Osteocyte (in vitro differentiated cells): ENCODE data around the gene PHLDB2. TPM values are rescaled to one million over a fixed set of nuclear protein-coding genes. Genes with fewer than 3 reads are reported as not detected.

ENCODE experiments used
- DNase-seq: peaks from one replicate; pipeline ENCODE4 v3.0.0; 2021; ENCODE audit warnings: mixed read lengths; ENCODE audit not compliant: unreplicated experiment; ENCODE audit errors: extremely low spot score
- H3K27ac Mint-ChIP-seq: one replicate; pipeline ENCODE4 v1.8.0; 2021; ENCODE audit warnings: mild to moderate bottlenecking, mixed read lengths; ENCODE audit not compliant: unreplicated experiment
- H3K27me3 Mint-ChIP-seq: one replicate; pipeline ENCODE4 v1.8.0; 2021; ENCODE audit warnings: mixed read lengths; ENCODE audit not compliant: unreplicated experiment
- H3K36me3 Mint-ChIP-seq: one replicate; pipeline ENCODE4 v1.8.0; 2021; ENCODE audit warnings: mixed read lengths; ENCODE audit not compliant: unreplicated experiment
- H3K4me1 Mint-ChIP-seq: one replicate; pipeline ENCODE4 v1.8.0; 2021; ENCODE audit warnings: mixed read lengths; ENCODE audit not compliant: unreplicated experiment
- H3K4me3 Mint-ChIP-seq: one replicate; pipeline ENCODE4 v1.8.0; 2021; ENCODE audit warnings: mild to moderate bottlenecking, moderate library complexity, mixed read lengths; ENCODE audit not compliant: unreplicated experiment
- H3K9me3 Mint-ChIP-seq: one replicate; pipeline ENCODE4 v1.8.0; 2021; ENCODE audit warnings: mixed read lengths; ENCODE audit not compliant: unreplicated experiment
- total RNA-seq: library from RNA; stranded (reverse); gene quantifications from 2 replicates; pipeline ENCODE4 v1.2.1, GENCODE V29; 2021
- TF ChIP-seq, protein P1 (sequence below): fragments of 200-600 bp; sonication (generic); IDR thresholded peaks from 2 replicates; pipeline ENCODE4 v1.5.0; 2021; ENCODE audit warnings: antibody characterized with exemption, mild to moderate bottlenecking, moderate library complexity

The PHLDB2 gene
- total RNA-seq, 1 donor from 2014 or later: 134 TPM

DNA sequence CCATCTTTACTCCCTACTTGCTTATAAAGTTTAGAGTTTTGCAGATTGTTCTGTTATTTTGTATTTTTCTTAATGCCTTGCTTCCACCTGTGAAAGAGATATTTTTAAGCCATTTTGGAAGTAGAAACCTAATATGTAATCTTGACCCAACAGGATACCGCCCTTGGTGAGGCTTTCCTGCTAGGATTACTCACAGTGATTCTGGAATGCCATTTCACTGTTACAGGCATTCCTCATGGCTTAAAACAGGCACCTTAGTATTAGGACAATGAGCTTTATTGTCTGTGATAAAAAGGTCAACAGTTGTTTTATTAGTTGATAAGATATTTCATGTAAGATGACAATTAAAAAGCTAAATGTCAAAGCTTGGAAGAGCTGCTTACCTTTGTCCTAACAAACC, 58.2 kb downstream of the PHLDB2 start:
- Mint-ChIP-seq H3K27ac (peak overlapping the region; percentile 23), H3K36me3 (peaks cover 71% of the 10 kb centered on the region), H3K4me3 (no peak overlapping the region), H3K9me3 (no peaks in the 10 kb centered on the region), H3K27me3 (no peaks in the 10 kb centered on the region), H3K4me1 (peaks cover 18% of the 10 kb centered on the region)
- DNase-seq: no peak
- TF ChIP-seq, protein P1, sequence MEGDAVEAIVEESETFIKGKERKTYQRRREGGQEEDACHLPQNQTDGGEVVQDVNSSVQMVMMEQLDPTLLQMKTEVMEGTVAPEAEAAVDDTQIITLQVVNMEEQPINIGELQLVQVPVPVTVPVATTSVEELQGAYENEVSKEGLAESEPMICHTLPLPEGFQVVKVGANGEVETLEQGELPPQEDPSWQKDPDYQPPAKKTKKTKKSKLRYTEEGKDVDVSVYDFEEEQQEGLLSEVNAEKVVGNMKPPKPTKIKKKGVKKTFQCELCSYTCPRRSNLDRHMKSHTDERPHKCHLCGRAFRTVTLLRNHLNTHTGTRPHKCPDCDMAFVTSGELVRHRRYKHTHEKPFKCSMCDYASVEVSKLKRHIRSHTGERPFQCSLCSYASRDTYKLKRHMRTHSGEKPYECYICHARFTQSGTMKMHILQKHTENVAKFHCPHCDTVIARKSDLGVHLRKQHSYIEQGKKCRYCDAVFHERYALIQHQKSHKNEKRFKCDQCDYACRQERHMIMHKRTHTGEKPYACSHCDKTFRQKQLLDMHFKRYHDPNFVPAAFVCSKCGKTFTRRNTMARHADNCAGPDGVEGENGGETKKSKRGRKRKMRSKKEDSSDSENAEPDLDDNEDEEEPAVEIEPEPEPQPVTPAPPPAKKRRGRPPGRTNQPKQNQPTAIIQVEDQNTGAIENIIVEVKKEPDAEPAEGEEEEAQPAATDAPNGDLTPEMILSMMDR: no peak

DNA sequence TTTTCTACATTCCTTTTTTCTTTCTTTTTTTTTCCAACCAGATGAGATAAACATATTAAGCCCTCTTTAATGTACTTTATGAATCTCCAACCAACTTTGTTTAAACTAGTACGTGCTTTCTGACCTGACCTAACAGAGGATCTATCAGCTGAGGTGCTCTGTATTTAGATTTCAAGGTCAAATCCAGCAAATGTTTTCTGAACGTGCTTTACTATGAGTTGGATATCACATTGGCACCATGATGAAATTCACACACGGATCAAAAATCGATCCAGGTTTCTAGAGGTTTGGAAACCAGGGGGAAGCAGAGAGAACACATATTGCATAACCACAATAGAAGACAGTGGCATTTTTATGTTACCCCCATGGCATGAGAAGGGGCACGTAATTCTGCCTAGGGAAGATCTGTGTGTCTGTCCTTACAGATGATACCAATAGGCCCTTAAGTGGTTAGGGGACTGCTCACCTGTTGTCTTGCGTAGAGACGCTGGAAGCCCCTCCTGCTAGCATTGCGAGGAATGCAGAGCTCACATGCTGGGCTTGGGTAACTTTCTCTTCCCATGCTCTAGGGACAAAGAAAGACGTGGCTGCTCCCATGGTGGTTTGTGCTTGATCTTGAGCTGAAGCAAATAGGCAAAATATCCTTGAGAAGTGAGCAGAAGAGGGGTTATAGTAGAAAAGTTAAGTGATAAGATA, 60.5 kb downstream of the PHLDB2 start:
- H3K36me3 Mint-ChIP-seq: peaks cover 82% of the 10 kb centered on the region
- H3K9me3 Mint-ChIP-seq: no peaks in the 10 kb centered on the region
- no peak overlapping the region for H3K27ac Mint-ChIP-seq
- H3K27me3 Mint-ChIP-seq: no peaks in the 10 kb centered on the region
- no peak overlapping the region for H3K4me3 Mint-ChIP-seq
- DNase-seq: no peak
- peaks cover 31% of the 10 kb centered on the region for H3K4me1 Mint-ChIP-seq
- TF ChIP-seq, protein P1: no peak

DNA sequence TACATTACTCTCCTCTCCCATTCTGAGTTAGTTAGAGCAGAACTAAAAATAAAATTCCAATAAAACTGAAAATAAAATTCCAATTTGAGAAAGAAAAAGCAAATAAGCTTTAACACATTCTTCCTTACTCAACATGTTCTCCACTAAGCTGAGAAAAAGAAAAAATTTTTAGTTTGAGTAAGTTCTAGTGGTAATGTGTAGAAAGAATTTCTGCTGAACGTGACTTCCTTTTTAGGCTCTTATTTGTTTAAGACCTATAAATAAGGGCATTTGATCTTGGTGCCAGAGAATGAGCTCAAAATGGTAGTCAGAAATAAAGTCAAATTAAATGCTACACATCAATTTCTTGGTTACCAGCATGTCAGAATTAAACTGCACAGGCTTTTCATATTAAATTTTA, 62.1 kb downstream of the PHLDB2 start:
- Mint-ChIP-seq H3K27ac (no peak overlapping the region), H3K4me3 (no peak overlapping the region), H3K36me3 (peaks cover 76% of the 10 kb centered on the region), H3K4me1 (peaks cover 28% of the 10 kb centered on the region), H3K27me3 (no peaks in the 10 kb centered on the region), H3K9me3 (no peaks in the 10 kb centered on the region)
- no peak for DNase-seq
- TF ChIP-seq, protein P1: no peak

DNA sequence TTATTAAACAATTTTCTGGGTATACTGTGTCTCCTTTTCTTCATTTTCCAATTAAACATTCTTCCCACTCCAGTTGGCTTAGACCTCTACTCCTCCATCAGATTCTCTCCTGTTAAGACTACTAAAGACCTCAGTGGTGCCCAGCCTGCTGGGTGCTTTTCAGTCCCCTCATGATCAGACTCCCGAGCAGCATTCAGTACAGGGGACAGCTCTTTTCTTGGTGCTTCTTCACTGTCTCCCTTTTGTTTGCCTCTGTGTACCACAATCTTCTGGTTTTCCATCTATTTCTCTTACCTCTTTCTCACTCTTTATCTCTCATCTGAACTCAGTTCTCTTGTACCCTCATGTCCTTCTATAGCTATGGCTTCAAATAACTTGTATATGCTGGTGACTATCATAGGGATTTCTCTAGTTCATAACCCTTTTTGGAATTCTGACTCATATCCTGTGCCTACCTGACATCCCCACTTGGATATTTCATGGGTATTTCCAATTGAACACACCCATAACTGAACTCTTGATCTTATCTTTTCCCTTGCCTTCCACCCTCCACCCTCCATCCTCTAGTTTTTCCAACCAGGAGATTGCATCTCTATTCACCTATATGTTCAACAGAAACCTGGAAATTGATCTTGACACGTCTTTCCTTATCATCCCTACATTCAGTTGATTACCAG, 64.2 kb downstream of the PHLDB2 start:
- Mint-ChIP-seq H3K27ac (peak overlapping the region; percentile 12), H3K36me3 (peaks cover 69% of the 10 kb centered on the region), H3K4me3 (no peak overlapping the region), H3K4me1 (peaks cover 20% of the 10 kb centered on the region), H3K27me3 (no peaks in the 10 kb centered on the region), H3K9me3 (no peaks in the 10 kb centered on the region)
- DNase-seq: no peak
- TF ChIP-seq, protein P1: no peak

DNA sequence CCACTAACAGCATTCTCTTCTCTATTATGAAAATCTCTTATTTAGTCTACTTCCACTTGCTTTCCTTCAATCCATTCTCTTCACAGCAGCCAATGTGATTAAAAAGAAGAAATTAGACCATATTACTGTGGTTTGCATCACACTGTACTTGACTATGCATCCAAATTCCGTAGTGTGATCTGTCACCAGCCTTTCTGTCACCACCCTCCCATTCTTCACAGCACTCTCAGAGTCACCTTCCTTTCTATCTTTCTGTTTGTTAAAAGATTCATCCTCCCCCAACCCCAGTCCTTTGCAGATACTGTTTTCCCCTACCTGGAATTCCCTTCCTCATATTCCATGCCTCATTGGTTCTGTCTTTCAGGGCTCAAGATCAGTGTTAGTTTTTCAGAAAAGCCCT, 64.7 kb downstream of the PHLDB2 start:
- TF ChIP-seq, protein P1: no peak
- H3K36me3 Mint-ChIP-seq: peaks cover 66% of the 10 kb centered on the region
- no peak overlapping the region for H3K4me3 Mint-ChIP-seq
- H3K4me1 Mint-ChIP-seq: peaks cover 20% of the 10 kb centered on the region
- H3K27me3 Mint-ChIP-seq: no peaks in the 10 kb centered on the region
- no peaks in the 10 kb centered on the region for H3K9me3 Mint-ChIP-seq
- no peak for DNase-seq
- H3K27ac Mint-ChIP-seq: no peak overlapping the region
